ENCODE results near the gene DCST1.

Gene DCST1

GRCh38 chr1:155014709-155015508, 18.7 kb upstream of the DCST1 start:
- no peak for DNase-seq

DNA sequence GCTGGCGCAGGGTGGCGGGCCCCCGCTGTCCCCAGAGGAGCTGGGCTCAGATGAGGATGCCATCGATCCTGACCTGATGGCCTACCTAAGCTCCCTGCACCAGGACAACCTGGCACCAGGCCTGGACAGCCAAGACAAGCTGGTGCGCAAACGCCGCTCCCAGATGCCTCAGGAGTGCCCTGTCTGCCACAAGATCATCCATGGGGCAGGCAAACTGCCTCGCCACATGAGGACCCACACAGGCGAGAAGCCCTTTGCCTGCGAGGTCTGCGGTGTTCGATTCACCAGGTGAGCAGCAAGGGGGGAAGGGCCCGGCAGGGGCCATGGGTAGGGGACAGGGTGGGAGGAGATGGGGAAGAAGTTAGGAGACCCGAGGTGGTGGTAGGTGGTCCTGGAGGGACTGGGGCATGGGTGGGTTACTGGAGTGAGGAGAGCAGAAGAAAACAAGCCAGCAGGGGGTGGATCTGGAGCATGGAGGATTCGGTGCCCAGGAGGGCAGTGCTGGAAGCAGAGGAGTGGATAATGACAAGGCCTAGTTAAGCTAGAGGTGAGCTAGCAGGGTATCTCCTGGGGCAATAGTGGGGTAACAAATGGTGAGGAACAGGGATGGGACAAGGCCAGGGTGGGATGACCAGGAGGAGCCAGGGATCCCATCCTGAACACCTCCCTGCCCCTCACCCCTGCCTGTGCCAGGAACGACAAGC, 17.9 kb upstream of the DCST1 start:
- no peak for DNase-seq

GRCh38 chr1:155016231-155016831, 17.3 kb upstream of the DCST1 start:
- no peak for DNase-seq

DNA sequence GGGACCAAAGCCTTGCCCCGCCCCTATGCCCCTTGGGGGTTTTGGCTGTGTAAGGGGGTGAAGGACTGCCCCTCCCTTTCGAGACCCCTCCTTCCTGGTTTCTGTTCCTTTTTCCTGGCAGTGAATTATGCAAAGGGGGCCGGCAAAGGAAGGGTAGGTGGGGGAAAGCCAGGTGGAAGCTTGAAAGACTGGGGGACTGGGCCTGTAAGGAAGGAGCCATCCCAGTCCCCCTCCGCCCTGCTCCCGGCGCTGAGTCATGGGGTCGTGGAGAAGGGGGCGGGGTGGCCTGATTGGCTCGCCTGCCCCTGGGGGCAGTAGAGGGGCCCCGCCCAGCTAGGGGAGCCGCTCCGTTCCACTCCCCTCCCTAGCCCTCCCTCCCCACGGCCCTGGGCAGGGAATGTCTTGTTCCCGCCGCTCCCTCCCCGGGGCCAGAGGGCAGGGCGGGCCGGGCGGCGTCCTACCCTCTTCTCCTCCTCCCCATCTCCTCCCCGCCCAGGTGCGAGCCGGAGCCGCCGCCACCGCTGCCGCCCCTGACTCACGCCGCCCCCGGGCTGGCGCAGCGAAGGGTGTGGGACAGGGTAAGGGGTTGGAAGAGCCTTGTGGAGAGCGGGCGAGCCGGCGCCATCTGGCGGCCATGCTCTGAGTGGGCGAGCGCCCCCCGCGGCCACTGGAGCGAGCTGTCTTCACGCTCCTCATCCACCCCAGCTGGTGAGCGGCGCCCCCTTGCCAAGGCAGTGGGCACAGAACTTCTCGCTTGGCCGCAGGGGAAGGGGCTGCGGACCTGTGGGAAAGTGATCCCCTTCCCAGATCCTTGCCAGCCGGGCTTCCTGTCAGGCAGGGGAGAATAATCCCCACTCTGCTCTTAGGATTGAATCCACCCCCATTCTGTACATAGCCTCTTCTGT, 16.3 kb upstream of the DCST1 start:
- peak; percentile 89 for DNase-seq

DNA sequence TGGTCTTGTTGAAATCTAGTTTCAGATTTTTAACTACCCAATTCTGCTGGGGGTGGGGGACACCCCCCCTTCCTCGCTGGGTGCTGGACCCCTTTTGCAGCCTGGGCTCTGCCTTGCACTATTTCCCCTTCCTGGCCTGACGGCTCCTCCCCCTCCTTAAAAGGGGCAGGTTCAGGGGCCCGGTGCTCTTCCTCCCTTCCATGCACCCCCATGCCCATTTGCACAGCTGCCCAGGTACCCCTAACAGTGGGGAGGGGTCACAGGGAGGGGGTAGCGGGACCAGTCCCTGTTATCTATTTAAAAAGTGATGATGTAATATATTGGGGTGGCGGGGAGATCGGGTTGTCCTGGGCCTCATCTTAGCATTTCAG, 15.7 kb upstream of the DCST1 start:
- no peak for DNase-seq

GRCh38 chr1:155018617-155019348, 14.8 kb upstream of the DCST1 start:
- DNase-seq = no peak

GRCh38 chr1:155019377-155020245, 14.0 kb upstream of the DCST1 start:
- DNase-seq = no peak

- DNase-seq = no peak
Observed at GRCh38 chr1:155022136-155022926, 11.3 kb upstream of the DCST1 start.

DNA sequence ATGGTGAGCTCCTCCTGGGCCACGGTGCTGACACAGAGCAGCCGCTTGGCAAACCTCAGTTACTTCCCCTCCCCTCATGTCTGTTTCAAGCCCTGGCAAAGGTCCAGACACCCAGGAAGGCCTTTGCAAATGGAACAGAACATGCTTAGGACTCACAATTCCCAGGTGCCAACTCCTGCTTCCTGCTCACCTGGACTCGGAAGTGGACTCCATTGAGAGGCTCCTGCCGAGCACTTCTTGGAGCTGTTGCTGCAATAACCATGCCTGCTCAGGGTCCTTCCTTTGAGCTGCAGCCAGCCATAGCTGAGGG, 10.7 kb upstream of the DCST1 start:
- no peak for DNase-seq

GRCh38 chr1:155023627-155024026, 10.0 kb upstream of the DCST1 start:
- DNase-seq = no peak

- DNase-seq = no peak
Observed at GRCh38 chr1:155024315-155024714, 9.3 kb upstream of the DCST1 start.

DNA sequence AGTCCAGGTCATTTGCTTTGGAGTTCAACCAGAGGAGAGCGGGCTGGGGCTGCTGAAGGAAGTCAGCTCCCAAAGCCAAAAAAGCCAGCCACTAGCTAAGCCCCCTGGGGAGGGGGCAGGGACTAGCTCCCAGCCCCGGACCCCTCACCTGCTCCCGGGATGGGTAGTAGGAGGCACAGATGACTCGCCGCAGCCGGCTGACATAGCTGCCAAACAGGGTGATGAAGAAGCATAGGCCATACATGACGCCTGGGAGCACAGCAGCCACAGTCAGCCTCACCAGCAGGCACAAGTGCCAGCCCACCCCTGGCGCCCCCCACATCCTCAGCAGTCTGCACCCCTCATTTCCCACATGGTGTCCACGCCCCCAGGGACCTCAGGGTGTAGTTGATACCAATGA, 7.5 kb upstream of the DCST1 start:
- DNase-seq = no peak

DNA sequence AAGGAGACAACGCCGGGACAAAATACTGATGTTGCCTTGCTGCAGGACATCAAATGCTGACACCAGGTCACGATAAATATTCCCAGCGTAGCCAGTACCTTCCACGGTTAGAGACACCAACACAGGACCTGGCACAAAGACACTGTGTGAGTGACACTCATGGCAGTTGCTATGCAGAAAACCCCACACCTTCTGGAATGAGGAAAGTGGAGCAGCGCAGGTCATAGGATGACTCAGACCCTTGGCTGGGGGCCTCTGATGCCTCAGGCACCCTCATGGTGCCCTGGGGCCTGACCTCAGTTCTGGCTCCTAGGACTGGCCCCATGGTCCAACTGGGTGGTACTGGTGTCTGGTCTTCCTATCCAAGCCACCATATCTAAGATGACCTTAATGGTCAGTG, 7.0 kb upstream of the DCST1 start:
- no peak for DNase-seq

GRCh38 chr1:155029513-155030242, 3.9 kb upstream of the DCST1 start:
- no peak for DNase-seq

GRCh38 chr1:155030243-155030795, 3.3 kb upstream of the DCST1 start:
- no peak for DNase-seq

DNA sequence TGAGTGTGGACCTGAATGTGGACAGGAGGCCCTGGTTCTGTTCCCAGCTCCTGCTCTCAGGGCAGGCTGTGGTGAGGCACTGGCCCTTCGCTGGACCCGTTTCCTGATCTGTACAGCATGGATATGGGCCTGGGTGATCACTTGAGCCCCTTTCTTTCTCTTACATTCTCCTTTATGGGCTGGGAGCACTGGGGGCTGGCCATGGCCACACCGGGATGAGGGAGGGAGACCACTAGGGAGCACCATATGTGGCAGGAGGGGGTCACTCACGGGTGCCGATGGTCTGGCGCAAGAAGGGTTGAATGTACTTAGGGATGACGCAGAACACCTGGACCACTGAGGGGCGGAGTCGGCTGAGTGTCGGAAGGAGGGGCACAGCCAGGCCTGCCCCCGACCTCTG, 2.7 kb upstream of the DCST1 start:
- DNase-seq = no peak

DNA sequence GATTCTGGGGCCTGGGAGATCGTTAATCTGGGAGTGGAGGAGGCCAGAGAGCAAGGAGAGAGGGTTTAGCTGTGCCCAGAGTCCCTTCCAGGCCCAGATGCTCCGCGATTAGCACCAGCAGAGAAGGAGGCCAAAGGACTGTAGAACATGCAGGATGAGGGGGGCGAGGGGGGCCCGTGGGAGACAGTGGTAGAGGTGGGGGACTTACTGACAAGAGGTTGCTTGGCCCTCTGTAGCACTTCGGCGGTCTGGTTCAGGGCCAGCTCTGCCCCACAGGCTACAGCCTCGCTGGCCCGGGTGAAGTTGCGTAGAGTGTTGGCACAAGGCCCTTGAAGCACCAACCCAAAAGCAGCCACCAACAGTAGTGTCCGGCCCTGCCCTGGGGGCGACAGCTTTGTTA, 738 bp upstream of the DCST1 start:
- DNase-seq = no peak

- DNase-seq = no peak
Observed at GRCh38 chr1:155034318-155035208, 939 bp downstream of the DCST1 start.

GRCh38 chr1:155035936-155036335, 2.3 kb downstream of the DCST1 start:
- no peak for DNase-seq
